Endothelial cell of umbilical vein (primary cell): Measurements from ENCODE around the gene FEZF1. TPM values are rescaled to one million over a fixed set of nuclear protein-coding genes. Genes with fewer than 3 reads are reported as not detected.
A peak's percentile ranks its signal among the peaks of the same experiment; 100 is the strongest.

Experiments used
- BruUV-seq: library from RNA; stranded (reverse); fragments of 400-500 nt; replicated peaks from 2 replicates; lab custom pipeline; 2021; lab: Mats Ljungman, UMichigan
- CTCF ChIA-PET: fragments of 300-600, 350-600 bp; sonication (Branson Sonifier 250); formaldehyde crosslinking; loops from one replicate; lab custom pipeline; 2021; ENCODE audit warnings: antibody characterized with exemption, inconsistent platforms; lab: Charles Lee
- POLR2A ChIA-PET: fragments of 300-600, 350-600 bp; sonication (Branson Sonifier 250); formaldehyde crosslinking; loops from one replicate; lab custom pipeline; 2021; ENCODE audit warnings: antibody characterized with exemption, inconsistent platforms; lab: Charles Lee
- DNase-seq: peaks from one replicate; pipeline ENCODE4 v3.0.0-alpha.2; 2011; ENCODE audit warnings: low read depth, low spot score
- FAIRE-seq: peaks from 2 replicates; lab custom pipeline; 2011; peaks lifted over from hg19 to GRCh38; lab: Jason Lieb, UNC
- H2AFZ ChIP-seq: 2 replicates; pipeline ENCODE4 v1.6.0; 2012; ENCODE audit warnings: low read depth, low read length, control low read depth, inconsistent platforms
- H3K27ac ChIP-seq: 2 replicates; pipeline ENCODE4 v1.5.1; 2011; ENCODE audit warnings: low read depth, mild to moderate bottlenecking, control low read depth, low read length, moderate library complexity; ENCODE audit not compliant: insufficient read depth
- H3K27me3 ChIP-seq, 2 experiments: 2 replicates each; pipeline versions ENCODE4 v1.6.0 to v1.6.1; 2011; ENCODE audit warnings: low read length in 2 of 2, mixed read lengths in 1 of 2; ENCODE audit not compliant: control insufficient read depth in 2 of 2, insufficient read depth in 2 of 2
- H3K36me3 ChIP-seq, 2 experiments: 2 replicates in 1 of 2; 3 replicates in 1 of 2; pipeline ENCODE4 v1.5.1; 2011; ENCODE audit warnings: low read length in 2 of 2, mild to moderate bottlenecking in 1 of 2, moderate library complexity in 1 of 2; ENCODE audit not compliant: control insufficient read depth in 2 of 2, insufficient read depth in 2 of 2; ENCODE audit errors: extremely low read depth in 1 of 2
- H3K4me1 ChIP-seq: 3 replicates; pipeline ENCODE4 v1.5.1; 2011; ENCODE audit warnings: mild to moderate bottlenecking, low read length; ENCODE audit not compliant: control insufficient read depth, insufficient read depth; ENCODE audit errors: extremely low read depth
- H3K4me2 ChIP-seq: 2 replicates; pipeline ENCODE4 v1.6.1; 2011; ENCODE audit warnings: low read length, control low read depth, mixed read lengths; ENCODE audit not compliant: insufficient read depth
- H3K4me3 ChIP-seq, 3 experiments: fragments of 200-600 bp in 1 of 3; sonication (generic), shearing (Covaris generic) in 1 of 3; replicated peaks in 1 of 3; 2 replicates each; pipeline ENCODE4 v1.5.1; 2011 to 2016; ENCODE audit warnings: control low read depth in 3 of 3, low read length in 3 of 3, mild to moderate bottlenecking in 2 of 3, inconsistent platforms in 1 of 3, low read depth in 1 of 3, moderate library complexity in 1 of 3; ENCODE audit not compliant: insufficient read depth in 1 of 3
- H3K79me2 ChIP-seq: 2 replicates; pipeline ENCODE4 v1.6.0; 2012; ENCODE audit warnings: low read length, inconsistent platforms; ENCODE audit not compliant: control insufficient read depth, insufficient read depth
- H3K9ac ChIP-seq: replicated peaks from 2 replicates; pipeline ENCODE3; 2011; ENCODE audit warnings: low read length, control low read depth; ENCODE audit not compliant: insufficient read depth; ENCODE audit errors: extremely low read depth
- H3K9me1 ChIP-seq: replicated peaks from 3 replicates; pipeline ENCODE4 v1.6.0; 2011; ENCODE audit warnings: mild to moderate bottlenecking, low read length; ENCODE audit not compliant: control insufficient read depth, insufficient read depth; ENCODE audit errors: extremely low read depth
- H3K9me3 ChIP-seq: replicated peaks from 2 replicates; pipeline ENCODE4 v1.5.1; 2012; ENCODE audit warnings: low read length, inconsistent platforms; ENCODE audit not compliant: control insufficient read depth, insufficient read depth
- H4K20me1 ChIP-seq: replicated peaks from 2 replicates; pipeline ENCODE3; 2011; ENCODE audit warnings: mild to moderate bottlenecking, low read length; ENCODE audit not compliant: control insufficient read depth, insufficient read depth; ENCODE audit errors: extremely low read depth
- EZH2 ChIP-seq: IDR thresholded peaks from 2 replicates; pipeline ENCODE4 v1.6.1; 2012; ENCODE audit warnings: borderline replicate concordance, low read depth, mild to moderate bottlenecking, moderate library complexity, low read length, inconsistent platforms; ENCODE audit not compliant: severe bottlenecking
- FOS ChIP-seq: IDR thresholded peaks from 2 replicates; pipeline ENCODE4 v1.6.1; 2011; ENCODE audit warnings: mild to moderate bottlenecking, low read length, moderate library complexity, borderline replicate concordance; ENCODE audit not compliant: insufficient read depth
- GATA2 ChIP-seq: IDR thresholded peaks from 2 replicates; pipeline ENCODE4 v1.7.0; 2011; ENCODE audit warnings: low read depth, mild to moderate bottlenecking, moderate library complexity, mixed read lengths, low read length; ENCODE audit not compliant: insufficient read length, insufficient read depth
- dilution Hi-C: fragments of 300-500 bp; cut with MboI; formaldehyde crosslinking; loops from one replicate; pipeline ENCODE4 v1.15.0; 2019; ENCODE audit warnings: low sequenced_read_pairs; ENCODE audit not compliant: extremely low pct_ligation_motif_present
- intact Hi-C: fragments of 100-400 bp; cut with micrococcal nuclease; formaldehyde crosslinking; loops from one replicate; pipeline ENCODE4 v1.10.0; 2022
- polyA plus RNA-seq, 4 experiments: library from polyadenylated mRNA; depleted of rRNA in 3 of 4; stranded (reverse) in 3 of 4; unstranded in 1 of 4; fragments of >200 nt; gene quantifications; 2 replicates each; pipeline versions ENCODE4 v1.2.1 to v1.2.3, GENCODE V29; 2011 to 2012; ENCODE audit warnings: missing spikeins in 1 of 4
- total RNA-seq: library from RNA; stranded (reverse); gene quantifications from 2 replicates; pipeline ENCODE4 v1.2.3, GENCODE V29; 2021
- TF ChIP-seq, protein P1 (sequence below), 2 donors: IDR thresholded peaks; 1 replicate in 1 of 2; 2 replicates in 1 of 2; pipeline ENCODE4 v1.5.1; 2011; ENCODE audit warnings: low read length in 2 of 2, mild to moderate bottlenecking in 2 of 2, moderate library complexity in 2 of 2, control low read depth in 1 of 2, inconsistent platforms in 1 of 2, low read depth in 1 of 2; ENCODE audit not compliant: insufficient read depth in 1 of 2; ENCODE audit errors: extremely low read depth in 1 of 2

FEZF1 gene
- total and polyA plus RNA-seq, 2 donors (not counting 3 experiments of a cell fraction or from before 2014, with no cell fraction given), result not detected

GRCh38 chr7:122310119-122311021 is 5.8 kb upstream of the FEZF1 start:
- CTCF ChIA-PET, result no interaction called here
- Histone ChIP-seq H3K4me3 (peak overlapping the region; percentile 13 to 33 (median 23)), H3K9me3 (no peaks in the 10 kb centered on the region), H3K9me1 (no peaks in the 10 kb centered on the region), H3K9ac (no peak overlapping the region), H3K4me2 (peak overlapping the region; percentile 73), H3K4me1 (peaks cover 14% of the 10 kb centered on the region), H3K79me2 (no peaks in the 10 kb centered on the region), H3K27ac (no peak overlapping the region), H3K36me3 (no peaks in the 10 kb centered on the region), H2AFZ (no peak overlapping the region), H4K20me1 (no peaks in the 10 kb centered on the region), H3K27me3 (peaks cover 85 to 100% of the 10 kb centered on the region in 2 experiments)
- DNase-seq (peak; percentile 38), FAIRE-seq (no peak)
- intact Hi-C loops, result loop anchor here (5.0 kb wide), 1 partner anchor 168 kb away; the partner anchor contains the start of gene AASS
- POLR2A ChIA-PET, result no interaction called here
- TF ChIP-seq, protein P1, sequence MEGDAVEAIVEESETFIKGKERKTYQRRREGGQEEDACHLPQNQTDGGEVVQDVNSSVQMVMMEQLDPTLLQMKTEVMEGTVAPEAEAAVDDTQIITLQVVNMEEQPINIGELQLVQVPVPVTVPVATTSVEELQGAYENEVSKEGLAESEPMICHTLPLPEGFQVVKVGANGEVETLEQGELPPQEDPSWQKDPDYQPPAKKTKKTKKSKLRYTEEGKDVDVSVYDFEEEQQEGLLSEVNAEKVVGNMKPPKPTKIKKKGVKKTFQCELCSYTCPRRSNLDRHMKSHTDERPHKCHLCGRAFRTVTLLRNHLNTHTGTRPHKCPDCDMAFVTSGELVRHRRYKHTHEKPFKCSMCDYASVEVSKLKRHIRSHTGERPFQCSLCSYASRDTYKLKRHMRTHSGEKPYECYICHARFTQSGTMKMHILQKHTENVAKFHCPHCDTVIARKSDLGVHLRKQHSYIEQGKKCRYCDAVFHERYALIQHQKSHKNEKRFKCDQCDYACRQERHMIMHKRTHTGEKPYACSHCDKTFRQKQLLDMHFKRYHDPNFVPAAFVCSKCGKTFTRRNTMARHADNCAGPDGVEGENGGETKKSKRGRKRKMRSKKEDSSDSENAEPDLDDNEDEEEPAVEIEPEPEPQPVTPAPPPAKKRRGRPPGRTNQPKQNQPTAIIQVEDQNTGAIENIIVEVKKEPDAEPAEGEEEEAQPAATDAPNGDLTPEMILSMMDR (IDR thresholded peaks at IDR 0.05; ENCODE audit: extremely low read depth in 1 of 2, insufficient read depth in 1 of 2, low read depth in 1 of 2, low read length in 2 of 2), result no peak
- peak; percentile 96 for TF ChIP-seq EZH2
- dilution Hi-C loops, result no loop called here
- BruUV-seq, result no TSS peak

- CTCF ChIA-PET, result no interaction called here
- Histone ChIP-seq H3K79me2 (no peaks in the 10 kb centered on the region), H2AFZ (no peak overlapping the region), H3K36me3 (no peaks in the 10 kb centered on the region), H3K4me1 (peaks cover 16% of the 10 kb centered on the region), H3K9me1 (no peaks in the 10 kb centered on the region), H3K9me3 (no peaks in the 10 kb centered on the region), H3K4me2 (no peak overlapping the region), H3K4me3 (no peak overlapping the region), H4K20me1 (no peaks in the 10 kb centered on the region), H3K9ac (no peak overlapping the region), H3K27ac (no peak overlapping the region), H3K27me3 (peaks cover 85 to 100% of the 10 kb centered on the region in 2 experiments)
- FAIRE-seq (no peak), DNase-seq (no peak)
- POLR2A ChIA-PET, result no interaction called here
- intact Hi-C loops (loop anchor here (5.0 kb wide), 2 partner anchors 218 to 578 kb away; partner anchors contain the start of gene CADPS2), dilution Hi-C loops (no loop called here)
- no TSS peak for BruUV-seq
- TF ChIP-seq FOS, result no peak
- no peak for TF ChIP-seq GATA2
Measured at GRCh38 chr7:122309421-122309820, 4.9 kb upstream of the FEZF1 start.
